HCT116 (cell line): ENCODE results near the gene EEF1AKMT4. TPM values are rescaled to one million over a fixed set of nuclear protein-coding genes. Genes with fewer than 3 reads are reported as not detected.

Source experiments
- ATAC-seq: fragments of 200-7000 bp; cut with Tn5 transposase; 2 replicates; pipeline ENCODE4 v1.9.1; 2020; ENCODE audit warnings: mild to moderate bottlenecking, moderate library complexity
- BruUV-seq: library from RNA; stranded (reverse); fragments of 400-500 nt; replicated peaks from 2 replicates; lab custom pipeline; 2021; lab: Mats Ljungman, UMichigan
- CTCF ChIA-PET: fragments of 300-600 bp; sonication (Branson Sonifier 250); formaldehyde crosslinking; loops from one replicate; lab custom pipeline; 2021; ENCODE audit warnings: antibody characterized with exemption; lab: Charles Lee
- POLR2A ChIA-PET: fragments of 300-600, 350-600 bp; sonication (Branson Sonifier 250); formaldehyde crosslinking; loops from one replicate; lab custom pipeline; 2021; ENCODE audit warnings: antibody characterized with exemption; lab: Charles Lee
- RAD21 ChIA-PET, 2 experiments: fragments of 300-600 bp; sonication (Branson Sonifier 250); formaldehyde crosslinking; loops; one replicate each; lab custom pipeline; 2023; ENCODE audit warnings: low total read pairs in 2 of 2; ENCODE audit not compliant: uncharacterized antibody in 2 of 2, unreplicated experiment in 2 of 2, low non-redundant PET in 1 of 2; lab: Charles Lee
- DNase-seq: peaks from one replicate; pipeline ENCODE4 v3.0.0-alpha.2; 2010; ENCODE audit warnings: low read depth, low spot score
- H2AFZ ChIP-seq: fragments of 200-600 bp; shearing (Covaris generic), sonication (generic); 2 replicates; pipeline ENCODE4 v1.6.1; 2017; ENCODE audit warnings: low read depth, mixed run types, mixed read lengths, antibody characterized with exemption, low read length; ENCODE audit not compliant: poor library complexity, severe bottlenecking
- H3K27ac ChIP-seq: 2 replicates; pipeline ENCODE4 v1.5.1; 2012; ENCODE audit warnings: low read depth, low read length
- H3K27me3 ChIP-seq: fragments of 200-600 bp; sonication (generic); 2 replicates; pipeline ENCODE4 v1.6.1; 2016; ENCODE audit warnings: mixed run types, low read length, mixed read lengths; ENCODE audit not compliant: insufficient read depth
- H3K36me3 ChIP-seq, 2 experiments: fragments of 200-500 bp in 1 of 2; fragments of 200-600 bp in 1 of 2; sonication (Bioruptor generic) in 1 of 2; sonication (generic) in 1 of 2; 2 replicates each; pipeline versions ENCODE4 v1.5.1 to v1.6.1; 2014 to 2016; ENCODE audit warnings: low read length in 2 of 2, inconsistent platforms in 1 of 2, mixed read lengths in 1 of 2, mixed run types in 1 of 2; ENCODE audit not compliant: insufficient read depth in 2 of 2, control insufficient read depth in 1 of 2
- H3K4me1 ChIP-seq, 2 experiments: fragments of 200-600 bp in 1 of 2; sonication (generic) in 1 of 2; 2 replicates each; pipeline versions ENCODE4 v1.5.1 to v1.6.1; 2012 to 2017; ENCODE audit warnings: low read length in 2 of 2, inconsistent platforms in 1 of 2, mild to moderate bottlenecking in 1 of 2, mixed read lengths in 1 of 2, mixed run types in 1 of 2, moderate library complexity in 1 of 2; ENCODE audit not compliant: insufficient read depth in 2 of 2, control insufficient read depth in 1 of 2
- H3K4me2 ChIP-seq: fragments of 200-600 bp; sonication (generic); 2 replicates; pipeline ENCODE4 v1.6.1; 2017; ENCODE audit warnings: mixed run types, low read length, mixed read lengths
- H3K4me3 ChIP-seq, 2 experiments: fragments of 200-600 bp in 1 of 2; sonication (generic) in 1 of 2; replicated peaks in 1 of 2; 2 replicates each; pipeline ENCODE4 v1.5.1; 2011 to 2016; ENCODE audit warnings: low read length in 2 of 2, control low read depth in 1 of 2, low read depth in 1 of 2, mild to moderate bottlenecking in 1 of 2, mixed read lengths in 1 of 2, mixed run types in 1 of 2
- H3K79me2 ChIP-seq: fragments of 200-600 bp; sonication (generic); 2 replicates; pipeline ENCODE4 v1.6.1; 2017; ENCODE audit warnings: mild to moderate bottlenecking, mixed run types, low read length, moderate library complexity, mixed read lengths; ENCODE audit not compliant: insufficient read depth
- H3K9ac ChIP-seq: fragments of 200-600 bp; sonication (generic); 2 replicates; pipeline ENCODE4 v1.6.1; 2016; ENCODE audit warnings: low read length, mixed read lengths
- H3K9me2 ChIP-seq: fragments of 200-600 bp; sonication (generic), shearing (Covaris generic); 2 replicates; pipeline ENCODE4 v1.6.1; 2017; ENCODE audit warnings: mixed run types, mild to moderate bottlenecking, moderate library complexity; ENCODE audit not compliant: insufficient read depth
- H3K9me3 ChIP-seq, 2 experiments: fragments of 200-500 bp in 1 of 2; fragments of 200-600 bp in 1 of 2; sonication (Bioruptor generic) in 1 of 2; sonication (generic) in 1 of 2; 2 replicates each; pipeline ENCODE4 v1.6.1; 2014 to 2017; ENCODE audit warnings: low read length in 2 of 2, mixed read lengths in 2 of 2, inconsistent platforms in 1 of 2, low read depth in 1 of 2, mild to moderate bottlenecking in 1 of 2, mixed run types in 1 of 2, moderate library complexity in 1 of 2; ENCODE audit not compliant: control insufficient read depth in 1 of 2, insufficient read depth in 1 of 2
- H4K20me1 ChIP-seq: fragments of 200-600 bp; sonication (generic), shearing (Covaris generic); 2 replicates; pipeline ENCODE4 v1.6.1; 2017; ENCODE audit warnings: mixed run types, mild to moderate bottlenecking, moderate library complexity; ENCODE audit not compliant: insufficient read depth
- EGR1 ChIP-seq: IDR thresholded peaks from 2 replicates; pipeline ENCODE4 v1.6.1; 2012; ENCODE audit warnings: low read depth
- ELF1 ChIP-seq: IDR thresholded peaks from 2 replicates; pipeline ENCODE4 v1.6.1; 2012; ENCODE audit warnings: low read depth, borderline replicate concordance
- EZH2 ChIP-seq: fragments of 200-600 bp; sonication (generic); IDR thresholded peaks from 2 replicates; pipeline ENCODE4 v1.6.1; 2017; ENCODE audit warnings: antibody characterized with exemption, mixed run types
- EZH2phosphoT487 ChIP-seq: fragments of 200-600 bp; IDR thresholded peaks from 2 replicates; pipeline ENCODE4 v1.6.1; 2018; ENCODE audit warnings: antibody characterized with exemption, borderline replicate concordance
- JUND ChIP-seq: IDR thresholded peaks from 2 replicates; pipeline ENCODE4 v1.6.1; 2012
- TCF7L2 ChIP-seq: IDR thresholded peaks from 2 replicates; pipeline ENCODE4 v1.7.0; 2011; ENCODE audit warnings: borderline replicate concordance, inconsistent platforms; ENCODE audit not compliant: insufficient read depth, insufficient read length; ENCODE audit errors: extremely low read depth
- ZNF274 ChIP-seq: fragments of 200-500 bp; sonication (Bioruptor generic); IDR thresholded peaks from 2 replicates; pipeline ENCODE4 v1.6.1; 2014; ENCODE audit warnings: mild to moderate bottlenecking, low read depth, low read length, inconsistent platforms
- intact Hi-C: fragments of 100-400 bp; cut with micrococcal nuclease; formaldehyde crosslinking; loops from 2 replicates; pipeline ENCODE4 v1.10.0; 2022
- total RNA-seq: library from RNA; stranded (reverse); gene quantifications from one replicate; pipeline ENCODE4 v1.2.1, GENCODE V29; 2021; ENCODE audit not compliant: unreplicated experiment

Gene EEF1AKMT4
- total RNA-seq, 1 experiment from 2014 or later = 10.5 TPM

GRCh38 chr3:184229394-184230080 lies 19.9 kb upstream of the EEF1AKMT4 start, which contains the start of gene VWA5B2 (continued):
- TF ChIP-seq EZH2phosphoT487 (no peak), ZNF274 (no peak), EGR1 (peak; percentile 71; the same call in 1 of the 2 replicates)

GRCh38 chr3:184230081-184230602 lies 19.3 kb upstream of the EEF1AKMT4 start:
- TF ChIP-seq TCF7L2 = no peak
- TF ChIP-seq EGR1 = peak; percentile 51
- TF ChIP-seq JUND = no peak
- no peak for TF ChIP-seq ELF1
- no peak for TF ChIP-seq EZH2
- RAD21 ChIA-PET = no interaction called here
- Histone ChIP-seq H3K27me3 (no peaks in the 10 kb centered on the region), H4K20me1 (no peaks in the 10 kb centered on the region), H3K9me2 (no peaks in the 10 kb centered on the region), H3K79me2 (no peaks in the 10 kb centered on the region), H3K4me1 (peaks cover 12 to 34% of the 10 kb centered on the region in 2 experiments), H3K9me3 (no peaks in the 10 kb centered on the region), H3K27ac (peak overlapping the region; percentile 12; the same call in 1 of the 2 replicates), H3K4me2 (peak overlapping the region; percentile 97), H2AFZ (no peak overlapping the region), H3K4me3 (peak overlapping the region; percentile 73 to 77), H3K36me3 (no peaks in the 10 kb centered on the region), H3K9ac (peak overlapping the region; percentile 61)
- no peak for DNase-seq
- intact Hi-C loops = no loop called here
- POLR2A ChIA-PET = interaction anchor here (1.2 kb wide), 1 partner anchor 59 kb away, joined by 3 read pairs; no protein-coding TSS in a partner anchor
- CTCF ChIA-PET = interaction anchor here (0.8 kb wide), 1 partner anchor 56 kb away, joined by 3 read pairs; no protein-coding TSS in a partner anchor
- ATAC-seq = no peak
- no TSS peak for BruUV-seq
